Mononuclear cell (primary cell): ENCODE results near the gene PPA2. TPM values are rescaled to one million over a fixed set of nuclear protein-coding genes. Genes with fewer than 3 reads are reported as not detected.

Source experiments
- H3K27me3 ChIP-seq: 2 replicates; pipeline ENCODE4 v1.6.0; 2011; ENCODE audit warnings: low read length, control low read depth; ENCODE audit not compliant: insufficient read depth
- H3K4me1 ChIP-seq: 2 replicates; pipeline ENCODE4 v1.5.1; 2011; ENCODE audit warnings: mild to moderate bottlenecking, low read length, control low read depth; ENCODE audit not compliant: insufficient read depth
- H3K4me3 ChIP-seq: 2 replicates; pipeline ENCODE4 v1.5.1; 2011; ENCODE audit warnings: mild to moderate bottlenecking, low read length, moderate library complexity
- H3K9me3 ChIP-seq: 2 replicates; pipeline ENCODE4 v1.5.1; 2011; ENCODE audit warnings: low read depth, mild to moderate bottlenecking, control low read depth, low read length
- total RNA-seq: library from RNA; depleted of rRNA; stranded (reverse); fragments of >200 nt; gene quantifications from one replicate; pipeline ENCODE4 v1.2.3, GENCODE V29; 2012

The PPA2 gene
- total RNA-seq, 1 donor, result 85.3 TPM

- H3K4me1 ChIP-seq, result no peaks in the 10 kb centered on the region
- no peak overlapping the region for H3K4me3 ChIP-seq
- H3K27me3 ChIP-seq, result no peaks in the 10 kb centered on the region
- H3K9me3 ChIP-seq, result no peaks in the 10 kb centered on the region
Observed at GRCh38 chr4:105343146-105343931, 130.5 kb downstream of the PPA2 start.

DNA sequence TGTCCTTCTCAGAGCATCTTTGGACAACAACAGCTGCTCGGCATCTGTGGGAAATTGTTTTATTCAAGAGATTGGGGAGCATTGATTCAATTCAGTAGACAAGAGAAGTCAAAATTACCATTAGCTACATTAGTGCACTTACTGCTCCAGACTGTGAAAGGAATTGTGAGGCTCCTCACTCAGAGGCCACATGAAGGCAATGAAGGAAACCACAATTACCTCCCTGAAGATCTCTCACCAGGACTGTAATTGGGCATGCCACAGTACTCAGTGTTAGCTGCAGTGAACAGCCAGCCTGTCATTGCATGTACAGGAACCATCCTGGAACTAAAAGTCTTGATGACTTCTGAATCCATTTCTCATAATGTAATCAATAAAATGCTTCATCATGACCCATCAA lies 144.8 kb downstream of the PPA2 start:
- Histone ChIP-seq H3K27me3 (no peaks in the 10 kb centered on the region), H3K4me1 (no peaks in the 10 kb centered on the region), H3K4me3 (no peak overlapping the region), H3K9me3 (no peaks in the 10 kb centered on the region)

- Histone ChIP-seq H3K9me3 (no peaks in the 10 kb centered on the region), H3K4me1 (no peaks in the 10 kb centered on the region), H3K27me3 (no peaks in the 10 kb centered on the region), H3K4me3 (no peak overlapping the region)
Observed at GRCh38 chr4:105327956-105328355, 145.9 kb downstream of the PPA2 start.

DNA sequence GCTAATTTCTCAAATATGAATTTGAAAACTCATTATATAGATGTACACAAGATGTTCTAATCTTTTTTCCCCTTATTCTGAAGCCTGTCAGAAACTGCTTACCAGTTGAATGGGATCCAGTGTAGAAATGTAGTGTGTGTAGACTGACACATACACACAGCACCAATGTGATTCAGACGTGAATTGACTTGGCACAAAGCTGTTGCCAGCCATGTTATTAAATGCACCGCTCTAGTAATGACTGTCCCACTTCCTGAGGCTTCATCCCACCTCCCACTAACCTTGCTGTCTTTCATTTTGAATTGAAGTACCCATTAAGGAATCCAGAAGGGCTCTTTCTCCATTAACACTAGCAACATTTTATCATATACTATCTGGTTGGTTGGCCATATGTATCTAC lies 146.6 kb downstream of the PPA2 start:
- no peaks in the 10 kb centered on the region for H3K9me3 ChIP-seq
- H3K4me1 ChIP-seq, result no peaks in the 10 kb centered on the region
- no peak overlapping the region for H3K4me3 ChIP-seq
- H3K27me3 ChIP-seq, result no peaks in the 10 kb centered on the region

Other genes with a start within 250 kb of the PPA2 start
- gene ARHGEF38, start 78.6 kb upstream of the PPA2 start, total RNA-seq, result not detected
- gene INTS12, start 234.6 kb upstream of the PPA2 start, total RNA-seq, result 21.4 TPM
- gene GSTCD, start 234.7 kb upstream of the PPA2 start, total RNA-seq, result 4.6 TPM